SKM-1 (cell line): ENCODE measurements around the gene MIER3.
"Not testable (repeated sequence)": the region's sequence is repeated elsewhere in the genome, so short reads cannot be mapped to it uniquely, and the experiment has no call there.

ENCODE experiments used
- DNase-seq: peaks from one replicate; lab custom pipeline; 2025; ENCODE audit not compliant: unreplicated experiment; lab: John Stamatoyannopoulos, UW

The MIER3 gene

GRCh38 chr5:56951946-56952691, at the start of gene MIER3:
Gene MIER3, minus strand, starts transcription at chr5:56952123. Its CDS starts 21 bp downstream, at chr5:56952102.
- peak; percentile 11 for DNase-seq

GRCh38 chr5:56995596-56995995, 43.7 kb upstream of the MIER3 start:
- no peak for DNase-seq

- no peak for DNase-seq
Observed at GRCh38 chr5:56993241-56993640, 41.3 kb upstream of the MIER3 start.

GRCh38 chr5:56989676-56990075, 37.8 kb upstream of the MIER3 start:
- DNase-seq, result no peak

- no peak for DNase-seq
Observed at GRCh38 chr5:56988490-56988889, 36.6 kb upstream of the MIER3 start.

GRCh38 chr5:56987171-56987570, 35.2 kb upstream of the MIER3 start:
- no peak for DNase-seq

- no peak for DNase-seq
Observed at GRCh38 chr5:56986626-56986947, 34.7 kb upstream of the MIER3 start.

- peak; percentile 46 for DNase-seq
Observed at GRCh38 chr5:56985936-56986625, 34.2 kb upstream of the MIER3 start.

GRCh38 chr5:56984445-56984844, 32.5 kb upstream of the MIER3 start:
- DNase-seq, result no peak

- no peak for DNase-seq
Observed at GRCh38 chr5:56983593-56984361, 31.9 kb upstream of the MIER3 start.

- no peak for DNase-seq
Observed at GRCh38 chr5:56981548-56982315, 29.8 kb upstream of the MIER3 start.

- no peak for DNase-seq
Observed at GRCh38 chr5:56979968-56980367, 28.0 kb upstream of the MIER3 start.

GRCh38 chr5:56979526-56979925, 27.6 kb upstream of the MIER3 start:
- not testable (repeated sequence) for DNase-seq

- DNase-seq, result no peak
Observed at GRCh38 chr5:56977822-56978221, 25.9 kb upstream of the MIER3 start.

- DNase-seq, result no peak
Observed at GRCh38 chr5:56977021-56977420, 25.1 kb upstream of the MIER3 start.

- no peak for DNase-seq
Observed at GRCh38 chr5:56974241-56974640, 22.3 kb upstream of the MIER3 start.

- DNase-seq, result no peak
Observed at GRCh38 chr5:56973473-56973872, 21.6 kb upstream of the MIER3 start.

GRCh38 chr5:56971275-56971674, 19.4 kb upstream of the MIER3 start:
- DNase-seq, result no peak

GRCh38 chr5:56964173-56964572, 12.2 kb upstream of the MIER3 start:
- no peak for DNase-seq

- no peak for DNase-seq
Observed at GRCh38 chr5:56963246-56963645, 11.3 kb upstream of the MIER3 start.

GRCh38 chr5:56962286-56962685, 10.4 kb upstream of the MIER3 start:
- DNase-seq, result no peak
